PC-3 (cell line): Measurements from ENCODE around the gene CABP7. TPM values are rescaled to one million over a fixed set of nuclear protein-coding genes. Genes with fewer than 3 reads are reported as not detected.

Source experiments
- ATAC-seq: fragments of 200-7000 bp; cut with Tn5 transposase; 2 replicates; pipeline ENCODE4 v1.9.1; 2020; ENCODE audit warnings: mild to moderate bottlenecking, moderate library complexity
- BruUV-seq: library from RNA; stranded (reverse); fragments of 400-500 nt; replicated peaks from 2 replicates; lab custom pipeline; 2021; lab: Mats Ljungman, UMichigan
- CTCF ChIA-PET: fragments of 300-600 bp; sonication (Branson Sonifier 250); formaldehyde crosslinking; loops from one replicate; lab custom pipeline; 2022; ENCODE audit warnings: antibody characterized with exemption; lab: Charles Lee
- POLR2A ChIA-PET: fragments of 300-600 bp; sonication (Branson Sonifier 250); formaldehyde crosslinking; loops from one replicate; lab custom pipeline; 2022; ENCODE audit warnings: antibody characterized with exemption; ENCODE audit not compliant: unreplicated experiment; lab: Charles Lee
- DNase-seq: peaks from one replicate; pipeline ENCODE4 v3.0.0-alpha.2; 2015
- H2AFZ ChIP-seq: fragments of 300-600 bp; sonication (generic); 2 replicates; pipeline ENCODE4 v1.6.0; 2016; ENCODE audit warnings: antibody characterized with exemption, low read length
- H3F3A ChIP-seq: fragments of 300-600 bp; sonication (generic); one replicate; pipeline ENCODE4 v1.6.0; 2017; ENCODE audit warnings: antibody characterized with exemption, low read length, control low read depth, mild to moderate bottlenecking; ENCODE audit not compliant: unreplicated experiment
- H3K27ac ChIP-seq: fragments of 300-600 bp; sonication (generic); 2 replicates; pipeline ENCODE4 v1.5.1; 2016; ENCODE audit warnings: mild to moderate bottlenecking, low read length
- H3K27me3 ChIP-seq: fragments of 300-600 bp; sonication (generic); 2 replicates; pipeline ENCODE4 v1.6.1; 2016; ENCODE audit warnings: low read length, mixed read lengths
- H3K36me3 ChIP-seq: fragments of 300-600 bp; sonication (generic); 2 replicates; pipeline ENCODE4 v1.6.1; 2016; ENCODE audit warnings: low read depth, mixed run types, low read length, mixed read lengths
- H3K4me1 ChIP-seq: fragments of 300-600 bp; sonication (generic); 2 replicates; pipeline ENCODE4 v1.5.1; 2016; ENCODE audit warnings: low read length; ENCODE audit not compliant: insufficient read depth
- H3K4me2 ChIP-seq: fragments of 300-600 bp; sonication (generic); 2 replicates; pipeline ENCODE4 v1.6.0; 2016; ENCODE audit warnings: low read length
- H3K4me3 ChIP-seq: fragments of 300-600 bp; sonication (generic); 2 replicates; pipeline ENCODE4 v1.5.1; 2016; ENCODE audit warnings: mild to moderate bottlenecking, low read length, mixed read lengths
- H3K79me2 ChIP-seq: fragments of 300-600 bp; sonication (generic); 2 replicates; pipeline ENCODE4 v1.6.1; 2017; ENCODE audit warnings: low read length, mixed read lengths
- H3K9ac ChIP-seq: fragments of 300-600 bp; sonication (generic); 2 replicates; pipeline ENCODE4 v1.6.0; 2016; ENCODE audit warnings: mild to moderate bottlenecking, low read length
- H3K9me2 ChIP-seq: fragments of 300-600 bp; sonication (generic); replicated peaks from 2 replicates; pipeline ENCODE4 v1.6.1; 2016; ENCODE audit warnings: mixed run types, low read length, mixed read lengths
- H3K9me3 ChIP-seq: fragments of 300-600 bp; sonication (generic); 2 replicates; pipeline ENCODE4 v1.6.1; 2016; ENCODE audit warnings: low read length, mixed read lengths
- H4K20me1 ChIP-seq: fragments of 300-600 bp; sonication (generic); 2 replicates; pipeline ENCODE4 v1.6.1; 2016; ENCODE audit warnings: low read length, mixed read lengths
- CTCF ChIP-seq: fragments of 300-600 bp; sonication (generic); conservative IDR thresholded peaks from 2 replicates; pipeline ENCODE4 v1.5.1; 2017; ENCODE audit warnings: antibody characterized with exemption, low read depth, mild to moderate bottlenecking, low read length
- EZH2 ChIP-seq: fragments of 300-600 bp; sonication (generic); IDR thresholded peaks from one replicate; pipeline ENCODE4 v1.6.1; 2017; ENCODE audit warnings: antibody characterized with exemption, mild to moderate bottlenecking, low read length; ENCODE audit not compliant: unreplicated experiment
- EZH2phosphoT487 ChIP-seq: fragments of 300-600 bp; sonication (generic); IDR thresholded peaks from 2 replicates; pipeline ENCODE4 v1.6.1; 2018; ENCODE audit warnings: mild to moderate bottlenecking, antibody characterized with exemption, low read length, borderline replicate concordance
- intact Hi-C: fragments of 100-400 bp; cut with micrococcal nuclease; formaldehyde crosslinking; loops from 2 replicates; pipeline ENCODE4 v1.9.0; 2023
- total RNA-seq: library from RNA; depleted of rRNA; stranded (reverse); fragments of >200 nt; gene quantifications from 2 replicates; pipeline ENCODE4 v1.2.3, GENCODE V29; 2014

Gene CABP7
- total RNA-seq, 1 experiment from 2014 or later = 0.87 TPM

- no peak overlapping the region for H2AFZ ChIP-seq
- H4K20me1 ChIP-seq = no peaks in the 10 kb centered on the region
- no peaks in the 10 kb centered on the region for H3K79me2 ChIP-seq
- no peak overlapping the region for H3K4me3 ChIP-seq
- no peaks in the 10 kb centered on the region for H3K27me3 ChIP-seq
- intact Hi-C loops = no loop called here
- H3K9ac ChIP-seq = no peak overlapping the region
- ATAC-seq (no peak), DNase-seq (no peak)
- no peaks in the 10 kb centered on the region for H3K9me3 ChIP-seq
- TF ChIP-seq CTCF (no peak), EZH2phosphoT487 (no peak), EZH2 (no peak)
- H3F3A ChIP-seq = no peaks in the 10 kb centered on the region
- no peaks in the 10 kb centered on the region for H3K9me2 ChIP-seq
- CTCF ChIA-PET = no interaction called here
- H3K36me3 ChIP-seq = no peaks in the 10 kb centered on the region
- no peak overlapping the region for H3K27ac ChIP-seq
- no peak overlapping the region for H3K4me2 ChIP-seq
- POLR2A ChIA-PET = no interaction called here
- BruUV-seq = no TSS peak
- no peaks in the 10 kb centered on the region for H3K4me1 ChIP-seq
Measured at GRCh38 chr22:29733362-29734201, 13.8 kb downstream of the CABP7 start.

- no peak for DNase-seq
- intact Hi-C loops = no loop called here
- no peak overlapping the region for H3K4me2 ChIP-seq
- no peak overlapping the region for H3K4me3 ChIP-seq
- no peaks in the 10 kb centered on the region for H3K9me3 ChIP-seq
- no peak overlapping the region for H3K27ac ChIP-seq
- no peaks in the 10 kb centered on the region for H3F3A ChIP-seq
- no TSS peak for BruUV-seq
- no peaks in the 10 kb centered on the region for H3K4me1 ChIP-seq
- no peaks in the 10 kb centered on the region for H3K36me3 ChIP-seq
- H3K79me2 ChIP-seq = no peaks in the 10 kb centered on the region
- ChIA-PET POLR2A (no interaction called here), CTCF (no interaction called here)
- no peaks in the 10 kb centered on the region for H3K9me2 ChIP-seq
- ATAC-seq = no peak
- no peak overlapping the region for H3K9ac ChIP-seq
- no peaks in the 10 kb centered on the region for H3K27me3 ChIP-seq
- H2AFZ ChIP-seq = no peak overlapping the region
- TF ChIP-seq EZH2phosphoT487 (no peak), CTCF (no peak), EZH2 (no peak)
- no peaks in the 10 kb centered on the region for H4K20me1 ChIP-seq
Measured at GRCh38 chr22:29734406-29734805, 14.6 kb downstream of the CABP7 start.

- TF ChIP-seq CTCF = no peak
- TF ChIP-seq EZH2phosphoT487 = no peak
- TF ChIP-seq EZH2 = no peak
- BruUV-seq = no TSS peak
Measured at GRCh38 chr22:29734838-29735237, 15.0 kb downstream of the CABP7 start.

More at GRCh38 chr22:29734838-29735237, 15.0 kb downstream of the CABP7 start:
- H3K36me3 ChIP-seq = no peaks in the 10 kb centered on the region
- no peaks in the 10 kb centered on the region for H4K20me1 ChIP-seq
- no peaks in the 10 kb centered on the region for H3K79me2 ChIP-seq
- no peaks in the 10 kb centered on the region for H3K9me2 ChIP-seq
- H2AFZ ChIP-seq = no peak overlapping the region
- ChIA-PET CTCF (no interaction called here), POLR2A (no interaction called here)
- H3K27ac ChIP-seq = no peak overlapping the region
- no peaks in the 10 kb centered on the region for H3K4me1 ChIP-seq
- ATAC-seq (no peak), DNase-seq (no peak)
- no peak overlapping the region for H3K9ac ChIP-seq
- H3K27me3 ChIP-seq = no peaks in the 10 kb centered on the region
- no peak overlapping the region for H3K4me3 ChIP-seq
- intact Hi-C loops = no loop called here
- H3F3A ChIP-seq = no peaks in the 10 kb centered on the region
- H3K9me3 ChIP-seq = no peaks in the 10 kb centered on the region
- no peak overlapping the region for H3K4me2 ChIP-seq
